Measurements from ENCODE around the gene TMEM9.
"Not testable (repeated sequence)": the region's sequence is repeated elsewhere in the genome, so short reads cannot be mapped to it uniquely, and the experiment has no call there.

Gene TMEM9

DNA sequence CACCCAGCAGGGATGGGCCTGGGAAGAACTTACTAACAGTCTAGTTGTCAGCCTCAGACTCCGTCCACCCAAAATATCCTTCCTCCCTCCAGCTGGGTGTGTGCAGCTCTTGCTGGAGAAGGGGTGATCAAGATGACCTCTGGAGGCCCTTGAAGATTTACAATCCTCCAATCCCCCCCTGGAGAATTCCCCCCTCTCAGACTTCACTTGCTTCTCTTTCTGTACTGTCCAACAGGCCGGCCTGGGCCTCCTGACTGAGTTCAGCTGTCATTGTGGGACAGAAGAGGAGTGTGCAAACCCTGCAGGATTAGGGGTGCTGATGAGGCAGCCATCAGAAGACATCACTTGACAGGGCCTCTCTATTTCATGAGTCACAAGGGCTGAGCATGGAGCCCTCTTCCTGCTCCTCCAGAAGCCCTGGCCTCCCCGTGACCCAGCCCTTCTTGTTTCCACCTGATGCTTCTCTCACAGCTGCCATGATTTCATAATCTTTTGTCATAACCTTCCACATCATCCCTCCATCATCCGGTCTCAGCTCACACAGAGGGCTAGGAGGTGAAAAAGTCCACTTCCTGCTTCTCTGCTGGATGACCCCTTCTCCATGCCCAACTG is 18.8 kb upstream of the TMEM9 start:
- peak; percentile 68 for DNase-seq

DNA sequence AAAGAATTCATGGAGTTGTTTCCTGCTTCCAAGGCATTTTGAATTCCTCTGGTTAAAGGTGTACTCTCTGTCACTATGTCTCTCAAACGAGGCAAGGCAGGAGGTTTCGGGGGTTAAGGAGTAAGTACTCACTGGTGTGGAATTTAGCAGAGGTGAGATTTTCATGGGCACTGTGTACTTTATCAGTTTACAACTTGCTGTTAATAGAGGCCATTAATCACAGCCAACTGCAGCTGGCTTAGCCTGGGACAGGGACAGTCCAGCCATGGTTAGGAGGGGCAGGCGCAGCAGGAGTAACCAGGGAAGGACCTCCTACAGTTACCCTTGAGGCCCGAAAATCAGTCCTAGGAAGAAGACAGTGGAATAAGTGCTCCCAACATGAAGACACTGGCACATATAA is 18.1 kb upstream of the TMEM9 start:
- DNase-seq, result no peak

DNA sequence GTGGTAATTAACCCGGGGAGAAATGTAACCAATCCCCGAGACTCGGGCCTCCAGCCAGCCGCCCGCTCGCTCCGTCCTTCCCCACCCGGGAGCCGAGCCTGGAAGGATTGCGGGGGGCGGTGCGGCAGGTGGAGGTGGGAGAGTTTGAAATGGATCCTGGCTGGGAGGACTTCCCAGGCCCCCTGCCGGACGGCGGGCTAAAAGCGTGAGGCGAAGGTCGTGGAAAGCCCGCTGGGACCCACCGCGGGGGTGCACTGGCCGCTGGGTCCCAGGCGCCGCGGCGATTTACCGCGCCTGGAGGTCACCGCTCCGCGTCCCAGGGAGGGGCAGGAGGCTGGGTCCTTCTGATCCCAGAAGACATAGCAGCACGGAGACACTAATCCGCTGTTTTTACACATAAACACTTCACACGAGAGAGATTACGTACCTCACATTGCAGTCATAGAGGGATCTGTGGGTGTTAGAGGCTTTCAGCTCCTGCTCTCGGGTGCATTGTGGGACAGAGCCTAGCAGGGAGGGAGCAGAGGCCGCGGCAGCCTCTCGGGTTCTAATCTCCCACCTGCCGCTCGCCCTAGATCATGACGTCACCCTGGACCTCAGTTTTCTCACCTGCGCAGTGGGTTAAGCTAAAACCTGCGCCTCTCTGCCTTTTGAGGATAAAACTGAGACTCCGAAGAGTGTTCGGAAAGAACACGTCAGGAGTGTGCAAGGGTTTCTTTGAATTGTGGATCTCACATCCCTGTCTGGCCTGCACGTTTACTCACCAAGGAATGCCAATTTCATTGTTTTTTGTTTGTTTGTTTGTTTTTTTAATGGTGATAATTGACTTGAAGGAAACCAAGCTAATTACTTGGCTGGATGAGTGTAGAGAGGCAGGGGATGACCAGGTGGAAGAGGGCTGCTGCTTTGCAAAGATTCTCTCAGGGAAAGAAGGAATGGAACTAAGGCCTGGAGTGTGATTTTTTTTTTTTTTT is 17.1 kb upstream of the TMEM9 start:
- DNase-seq, result peak; percentile 60

DNA sequence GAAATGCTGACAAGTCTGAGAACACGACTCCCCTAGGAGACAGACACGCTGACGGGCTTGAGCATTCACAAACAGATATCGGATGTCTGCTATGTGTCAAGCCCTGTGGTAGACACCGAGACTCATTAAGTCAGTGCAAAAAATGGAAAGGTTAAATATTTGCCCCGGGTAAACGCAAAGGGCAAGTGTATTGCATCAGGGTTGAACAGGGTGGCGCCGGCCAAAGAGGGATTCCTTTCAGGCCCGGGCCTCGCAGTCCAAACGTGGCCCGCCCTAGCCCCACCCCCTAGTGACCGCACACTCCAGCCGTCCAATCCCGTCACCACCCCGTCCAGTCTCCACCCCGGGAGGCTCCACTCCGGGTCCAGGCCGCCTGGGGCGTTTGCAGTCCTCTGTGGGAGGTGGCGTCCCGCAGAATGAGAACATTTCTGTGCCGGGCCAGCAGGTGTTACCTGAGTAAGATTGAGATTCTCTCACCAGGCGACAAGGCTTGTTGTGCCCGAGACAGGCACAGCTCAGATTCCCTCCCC is 16.3 kb upstream of the TMEM9 start:
- peak; percentile 90 for DNase-seq

DNA sequence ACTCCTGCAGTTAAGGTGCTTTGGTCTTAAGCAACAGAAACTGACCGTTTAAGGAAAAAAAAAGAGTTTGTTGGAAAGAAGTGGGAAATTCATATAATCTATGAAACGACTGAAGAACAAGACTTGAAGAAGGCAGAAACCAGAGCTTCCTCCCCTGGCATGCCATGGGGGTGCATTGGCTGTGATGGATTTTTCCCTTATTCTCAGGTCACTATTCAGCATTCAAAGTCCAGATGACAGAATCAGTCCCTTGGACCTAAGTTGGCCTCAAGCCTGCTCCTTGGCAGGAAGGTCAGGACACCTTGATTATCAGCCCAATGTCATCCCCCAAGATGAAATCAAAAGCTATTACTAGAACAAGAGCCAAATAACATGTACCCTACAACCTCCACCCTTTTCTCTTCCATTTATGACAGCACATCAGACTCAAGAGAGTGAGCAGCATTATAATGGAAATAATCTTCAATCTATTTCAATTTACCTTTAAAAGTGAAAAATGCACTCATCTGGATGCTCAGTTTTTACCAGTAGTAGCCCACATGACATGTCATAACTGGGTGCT is 15.8 kb upstream of the TMEM9 start:
- DNase-seq, result no peak

DNA sequence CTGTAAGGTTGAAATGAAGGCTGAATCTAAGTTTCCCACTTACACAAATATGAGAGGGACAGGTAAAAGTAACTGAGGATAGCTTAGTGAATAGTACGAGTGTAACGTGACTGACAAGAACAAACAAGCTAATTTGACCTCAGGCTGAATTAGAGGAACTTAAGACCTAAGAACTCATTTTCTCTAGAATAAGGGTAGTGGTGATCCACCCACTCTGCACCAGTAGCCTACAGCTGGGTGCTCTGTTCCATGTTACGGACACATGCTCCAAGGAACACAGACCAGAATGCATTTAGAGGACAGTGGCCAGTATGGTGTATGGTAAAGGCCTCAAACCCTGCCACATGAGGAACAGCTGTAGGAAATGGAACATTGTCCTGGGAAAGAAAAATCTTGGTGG is 14.9 kb upstream of the TMEM9 start:
- DNase-seq, result no peak

DNA sequence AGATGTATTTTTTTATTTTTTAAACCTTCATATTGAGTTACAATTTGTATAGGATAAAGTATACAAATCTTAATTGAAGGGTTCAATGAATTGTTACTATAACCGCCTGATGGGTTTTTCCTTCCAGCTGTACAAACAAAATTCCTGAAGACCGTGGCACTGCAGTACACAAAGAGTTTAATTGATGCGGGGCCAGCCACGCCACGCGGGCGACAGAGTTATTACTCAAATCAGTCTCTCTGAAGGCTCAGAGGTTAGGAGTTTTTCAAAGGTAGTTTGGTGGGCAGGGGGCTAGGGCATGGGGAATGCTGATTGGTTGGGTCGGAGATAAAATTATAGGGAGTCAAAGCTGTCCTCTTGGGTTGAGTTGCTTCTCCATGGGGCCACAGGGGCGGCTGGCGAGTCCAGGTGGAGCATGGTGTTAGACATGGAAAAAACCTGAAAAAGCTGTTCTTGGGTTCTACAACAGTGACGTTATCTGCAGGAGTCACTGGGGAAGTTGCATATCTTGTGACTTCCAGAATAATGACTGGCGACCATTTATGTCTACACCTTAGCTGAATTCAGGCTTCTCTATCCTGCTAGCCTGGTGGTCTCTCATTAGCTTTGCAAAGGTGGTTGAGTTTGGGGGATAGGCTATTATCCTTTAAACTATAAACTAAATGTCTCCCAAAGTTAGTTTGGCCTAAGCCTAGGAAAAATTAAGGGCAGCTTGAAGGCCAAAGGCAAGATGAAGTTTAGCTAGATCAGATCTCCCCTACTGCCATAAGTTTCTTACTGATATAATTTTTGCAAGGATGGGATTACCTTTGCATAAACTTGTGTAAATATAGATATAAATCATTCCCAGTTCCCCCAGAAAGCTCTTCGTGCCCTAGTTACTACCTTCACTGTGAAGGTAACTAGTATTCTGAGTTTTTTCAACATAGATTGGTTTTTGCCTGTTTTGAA is 13.0 kb upstream of the TMEM9 start:
- DNase-seq, result no peak

DNA sequence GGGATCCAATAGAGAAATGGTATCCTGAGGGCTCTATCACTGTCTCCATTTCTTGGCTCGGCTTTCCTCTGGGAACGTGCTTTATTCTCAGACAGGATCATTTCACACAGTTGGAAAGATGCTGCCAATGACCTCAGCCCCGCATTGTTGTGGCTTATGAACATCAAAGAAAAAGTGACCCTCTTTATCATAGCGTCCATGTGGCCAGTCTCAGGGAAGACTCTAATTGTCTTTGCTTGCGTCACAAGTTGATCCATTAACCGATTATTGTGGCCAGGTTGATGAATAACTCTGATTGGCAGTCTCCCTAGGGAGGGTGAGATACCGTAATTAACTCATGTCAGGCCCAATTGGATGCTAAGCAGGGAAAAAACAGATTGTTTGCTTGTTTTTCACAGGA is 10.4 kb upstream of the TMEM9 start:
- DNase-seq, result no peak

DNA sequence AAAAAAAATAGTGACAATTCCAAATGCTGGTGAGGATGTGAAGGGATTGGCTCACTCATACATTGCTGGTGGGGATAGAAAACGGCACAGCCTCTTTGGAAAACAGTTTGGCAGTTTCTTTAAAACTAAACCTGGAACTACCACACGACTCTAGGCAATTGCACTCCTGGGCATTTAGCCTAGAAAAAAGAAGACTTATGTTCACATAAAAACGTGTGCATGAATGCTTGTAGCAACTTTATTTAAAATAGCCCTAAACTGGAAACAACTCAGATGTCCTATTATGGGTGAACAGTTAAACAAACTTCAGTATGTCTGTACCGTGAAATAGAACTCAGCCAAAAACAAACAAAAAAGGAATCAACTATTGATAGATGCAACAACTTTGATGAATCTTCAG is 9.4 kb upstream of the TMEM9 start:
- DNase-seq, result no peak

DNA sequence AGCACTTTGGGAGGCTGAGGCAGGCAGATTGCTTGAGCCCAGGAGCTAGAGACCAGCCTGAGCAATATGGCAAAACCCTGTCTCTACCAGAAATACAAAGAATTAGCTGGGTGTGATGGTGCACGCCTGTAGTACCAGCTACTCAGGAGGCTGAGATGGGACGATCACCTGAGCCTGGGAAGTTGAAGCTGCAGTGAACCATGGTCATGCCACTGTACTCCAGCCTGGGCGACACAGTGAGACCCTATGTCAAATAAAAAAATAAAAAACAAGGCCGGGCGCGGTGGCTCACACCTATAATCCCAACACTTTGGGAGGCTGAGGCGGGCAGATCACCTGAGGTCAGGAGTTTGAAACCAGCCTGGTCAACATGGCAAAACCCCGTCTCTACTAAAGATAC is 8.8 kb upstream of the TMEM9 start:
- DNase-seq, result not testable (repeated sequence)

DNA sequence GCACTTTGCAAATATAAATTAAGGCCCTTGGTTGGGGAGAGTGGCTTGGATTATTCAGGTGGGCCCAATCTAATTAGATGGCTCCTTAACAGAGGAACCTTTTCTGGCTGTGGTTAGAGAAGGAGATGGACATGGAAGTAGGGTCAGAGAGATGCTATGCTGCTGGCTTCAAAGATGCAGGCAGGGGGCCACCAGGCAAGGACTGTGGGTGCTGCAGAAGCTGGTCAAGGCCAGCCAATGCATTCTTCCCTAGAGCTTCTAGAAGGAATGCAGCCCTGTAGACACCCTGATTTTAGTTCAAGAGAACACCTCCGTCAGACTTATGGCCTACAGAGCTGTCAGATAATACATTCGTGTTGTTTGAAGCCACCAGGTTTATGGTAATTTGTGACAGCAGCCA is 3.7 kb upstream of the TMEM9 start:
- DNase-seq, result no peak

DNA sequence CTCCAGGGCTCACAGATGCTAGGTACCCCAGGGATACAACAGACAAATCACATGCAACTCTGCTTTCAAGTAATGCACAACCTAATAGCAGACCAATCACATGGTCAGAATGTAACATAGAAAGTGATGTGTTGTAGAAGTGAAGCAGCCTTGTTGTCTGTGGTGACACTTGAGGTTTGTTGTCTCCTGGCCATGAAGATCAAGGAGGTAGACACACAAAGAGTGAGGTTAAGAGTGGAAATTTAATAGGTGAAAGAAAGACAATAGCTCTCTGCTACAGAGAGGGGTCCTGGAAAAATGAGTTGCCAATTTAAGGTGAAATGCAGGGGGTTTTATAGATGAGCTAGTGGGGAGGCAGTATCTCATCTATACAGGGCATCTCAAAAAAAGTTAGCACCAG is 2.5 kb upstream of the TMEM9 start:
- DNase-seq, result no peak

DNA sequence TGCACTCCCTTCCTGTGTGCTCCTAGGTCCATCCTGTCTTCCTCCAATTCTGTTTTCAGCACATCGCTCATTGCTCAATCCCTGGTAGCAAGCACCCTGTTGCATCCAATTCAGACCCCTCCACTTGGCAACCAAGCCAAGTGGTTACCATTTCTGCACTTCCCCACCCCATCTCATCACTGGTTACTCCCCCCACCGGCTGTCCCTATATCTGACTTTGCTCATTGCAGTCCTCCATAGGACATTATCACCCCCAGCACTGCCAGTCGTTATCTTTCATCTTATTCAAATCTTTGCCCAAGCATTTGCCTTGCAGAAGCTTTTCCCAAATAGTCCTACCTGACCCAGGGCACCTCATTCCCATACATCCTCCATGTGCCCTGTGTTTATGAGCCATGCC is 2.1 kb upstream of the TMEM9 start:
- DNase-seq, result no peak

DNA sequence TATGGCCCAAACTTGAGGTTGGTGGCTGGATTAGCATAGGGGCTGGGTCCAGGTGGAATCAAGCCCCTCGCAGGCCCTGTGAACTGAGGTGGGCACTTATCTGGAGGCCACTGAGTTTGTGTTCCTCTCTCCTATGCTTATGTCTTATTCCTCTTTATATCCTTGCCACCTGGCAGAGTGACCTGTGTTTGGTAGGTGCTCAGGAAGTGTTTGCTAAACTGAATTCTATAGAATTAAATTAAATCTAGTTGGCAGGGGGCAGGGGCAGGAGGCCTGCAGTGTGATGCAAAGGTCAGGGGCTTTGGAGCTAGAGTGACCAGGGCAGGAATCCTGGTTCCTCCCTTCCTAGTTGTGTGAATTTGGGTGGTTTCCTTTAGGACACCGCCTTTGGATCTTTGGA is 1.1 kb upstream of the TMEM9 start:
- no peak for DNase-seq

DNA sequence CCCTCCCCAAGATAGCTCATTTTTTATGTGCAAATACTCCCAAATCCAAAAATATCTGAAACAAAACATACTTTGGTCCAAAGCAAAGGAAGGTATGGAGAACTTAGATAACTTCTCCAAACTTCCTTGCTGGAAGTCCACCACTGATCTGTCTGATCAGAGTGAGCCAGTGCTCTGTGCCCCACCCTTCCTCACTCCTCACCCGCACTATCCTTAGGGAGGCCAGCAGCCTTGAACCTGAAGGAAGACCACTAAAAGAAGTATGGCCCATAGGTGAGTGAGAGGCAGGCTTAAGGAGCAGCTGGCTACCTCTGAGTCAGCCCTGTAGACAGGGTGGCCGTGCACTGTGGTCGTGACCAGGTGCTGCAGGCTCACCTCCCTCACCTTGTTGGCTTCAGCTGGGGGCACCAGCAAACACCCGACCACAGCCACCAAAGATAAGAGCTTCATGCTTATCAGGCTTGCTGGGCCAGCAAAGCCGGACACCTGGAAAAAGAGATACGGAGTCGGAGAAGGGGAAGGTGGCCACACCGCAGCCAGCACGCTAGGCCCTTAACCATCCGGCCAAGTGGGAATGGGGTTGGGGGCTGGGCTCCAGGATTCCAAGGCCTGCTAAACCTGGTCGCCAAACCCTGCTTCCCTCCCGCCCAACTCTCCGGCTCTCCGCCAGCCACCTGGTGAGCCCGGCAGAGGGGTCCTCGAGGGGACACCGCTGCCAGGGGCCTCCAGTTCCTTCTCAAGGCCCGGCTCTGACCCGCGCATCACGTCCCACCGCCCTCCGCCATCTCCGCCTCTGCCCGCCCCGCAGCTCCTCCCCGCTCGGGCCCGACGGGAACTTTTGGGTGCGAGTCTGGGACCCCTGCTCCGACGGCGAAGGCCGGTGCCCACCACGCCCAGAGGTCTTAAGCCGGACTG is 543 bp downstream of the TMEM9 start:
- no peak for DNase-seq

DNA sequence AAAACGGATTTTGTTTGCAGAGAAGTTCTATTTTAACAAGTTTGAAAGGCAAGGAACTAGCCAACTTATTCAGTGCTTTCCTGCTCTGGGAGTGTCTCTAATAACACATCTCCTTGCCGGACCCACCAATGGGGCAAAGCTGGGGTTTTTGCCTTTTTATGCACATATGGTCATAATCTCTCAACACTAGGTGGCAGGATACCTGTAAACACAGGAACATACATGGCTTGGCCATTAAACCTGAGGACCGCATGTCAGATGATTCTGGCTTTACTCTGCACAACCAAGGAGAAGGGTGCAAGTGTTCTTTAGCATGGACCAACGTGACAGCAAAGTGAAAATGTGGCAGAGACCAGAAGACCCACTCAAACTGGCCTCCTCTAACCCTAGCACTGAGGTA is 4.9 kb downstream of the TMEM9 start:
- DNase-seq, result peak; percentile 30

DNA sequence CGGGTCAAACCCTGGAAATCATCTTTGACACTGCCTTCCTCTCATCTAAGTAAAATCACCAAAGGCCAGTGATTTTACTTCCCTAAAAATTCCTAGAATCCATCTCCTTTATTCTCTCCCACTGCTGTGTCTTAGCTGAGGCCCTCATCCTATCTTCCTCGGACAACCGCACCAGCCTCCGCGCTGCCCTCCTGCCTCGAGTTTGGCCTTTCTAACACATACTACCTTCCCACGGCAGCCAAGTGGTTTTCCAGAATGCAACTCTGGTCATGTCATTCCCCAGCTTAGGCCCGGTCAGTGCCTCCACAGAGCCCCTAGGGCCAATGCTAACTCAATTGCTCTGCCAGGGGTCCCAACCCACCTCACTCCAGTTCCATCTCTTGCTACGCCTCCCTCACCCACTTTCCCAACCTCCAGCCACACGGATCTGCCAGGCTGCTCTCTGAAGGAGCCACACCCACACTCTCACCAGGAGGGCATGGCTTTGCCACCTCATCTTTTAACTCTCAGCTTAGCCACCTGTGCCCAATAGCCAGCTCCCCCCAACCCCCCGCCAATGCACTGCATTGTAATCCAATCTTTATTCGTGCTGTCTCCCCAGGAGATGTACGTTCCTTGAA is 6.8 kb downstream of the TMEM9 start:
- no peak for DNase-seq

DNA sequence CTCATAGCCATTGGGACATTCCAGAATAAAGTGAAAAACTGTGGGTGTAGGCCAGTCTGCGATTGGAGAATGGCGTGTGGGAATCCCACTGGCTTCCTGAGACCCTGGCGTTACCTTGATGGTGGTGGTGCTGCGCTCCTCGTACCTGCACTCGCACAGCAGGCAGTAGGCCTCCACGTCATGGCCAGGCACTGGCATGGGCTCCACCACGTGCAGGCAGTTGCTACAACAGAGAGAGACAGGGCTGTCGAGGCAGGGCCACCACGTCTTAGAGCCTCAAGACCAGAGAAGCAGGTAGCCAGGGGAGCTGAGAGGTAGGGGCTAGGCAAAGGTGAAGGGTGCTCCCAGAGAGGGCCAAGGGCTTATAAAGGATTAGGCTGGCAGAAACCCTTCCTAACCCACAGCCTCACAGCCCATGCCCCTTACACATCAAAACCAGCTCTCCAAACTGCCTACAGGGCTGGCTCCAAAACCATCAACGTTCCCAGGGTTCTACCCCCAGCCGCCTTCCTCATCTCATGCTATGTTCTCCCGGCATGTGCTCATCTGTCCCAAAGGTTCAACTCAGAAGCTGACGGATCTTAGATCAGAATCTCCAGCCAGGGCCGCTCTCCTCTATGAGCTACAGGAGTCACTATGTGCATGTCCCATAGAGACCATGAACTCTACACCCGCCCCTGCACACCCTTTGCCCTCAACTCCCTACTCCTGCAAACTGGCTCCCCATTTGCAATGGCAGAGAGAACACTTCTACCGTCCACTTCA is 7.5 kb downstream of the TMEM9 start:
- no peak for DNase-seq

DNA sequence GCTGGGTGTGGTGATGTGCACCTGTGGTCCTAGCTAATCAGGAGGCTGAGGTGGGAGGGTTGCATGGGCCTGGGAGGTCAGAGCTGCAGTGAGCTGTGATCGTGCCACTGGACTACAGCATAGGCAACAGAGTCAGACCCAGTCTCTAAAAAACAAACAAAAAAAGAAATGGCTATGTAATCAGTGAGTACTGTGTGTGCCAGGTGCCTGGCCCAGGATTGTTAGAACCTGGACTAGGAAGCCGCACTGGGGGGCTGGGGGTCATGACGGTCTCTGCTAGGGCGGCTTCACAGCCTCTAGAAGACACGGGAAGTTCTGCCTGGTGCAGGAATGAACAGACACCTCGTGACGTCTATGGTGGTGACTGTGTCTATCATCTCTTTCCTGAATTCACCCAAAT is 8.5 kb downstream of the TMEM9 start:
- no peak for DNase-seq

DNA sequence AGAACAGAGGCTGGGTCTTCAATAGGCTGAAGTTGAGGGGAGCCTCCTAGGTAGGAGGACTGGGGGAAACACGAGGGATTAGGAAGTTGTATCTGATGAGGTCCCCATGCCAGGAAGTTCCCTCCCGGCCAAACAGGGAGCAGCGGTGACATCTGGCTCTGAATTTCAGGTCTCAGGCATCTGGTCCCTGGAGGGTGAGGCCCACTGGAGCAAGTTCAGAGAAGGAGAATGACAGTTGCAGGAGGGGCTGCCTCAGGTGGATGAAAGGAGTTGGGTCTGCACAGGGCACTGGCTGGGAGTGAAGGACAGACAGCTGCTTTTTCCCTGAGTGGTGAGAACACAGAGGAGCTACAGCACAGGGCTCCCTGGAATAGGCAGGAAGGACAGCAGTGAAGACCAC is 9.1 kb downstream of the TMEM9 start:
- DNase-seq, result no peak

Data from suppressor macrophage treated with lipopolysaccharide for 4 hours (primary cell).